Epithelial cell of esophagus (primary cell): ENCODE measurements around the gene APC.

Experiments used
- DNase-seq: peaks from one replicate; pipeline ENCODE4 v3.0.0; 2010; ENCODE audit warnings: low read depth
- H3K4me3 ChIP-seq: 2 replicates; pipeline ENCODE4 v1.5.1; 2011; ENCODE audit warnings: mild to moderate bottlenecking, low read length, control low read depth
- CTCF ChIP-seq: IDR thresholded peaks from 2 replicates; pipeline ENCODE4 v1.5.1; 2011; ENCODE audit warnings: low read depth, mild to moderate bottlenecking, low read length, control low read depth, inconsistent platforms; ENCODE audit not compliant: insufficient read depth; ENCODE audit errors: missing control alignments

Gene APC

GRCh38 chr5:112732131-112732530 is 5.6 kb upstream of the APC start:
- no peak overlapping the region for H3K4me3 ChIP-seq
- TF ChIP-seq CTCF, result no peak
- no peak for DNase-seq

GRCh38 chr5:112733586-112733985 is 4.1 kb upstream of the APC start:
- TF ChIP-seq CTCF, result no peak
- DNase-seq, result peak; percentile 11
- H3K4me3 ChIP-seq, result no peak overlapping the region

- H3K4me3 ChIP-seq, result no peak overlapping the region
- DNase-seq, result no peak
- no peak for TF ChIP-seq CTCF
These were observed 3.1 kb upstream of the APC start for GRCh38 chr5:112734597-112734996.

- H3K4me3 ChIP-seq, result no peak overlapping the region
- DNase-seq, result peak; percentile 8
- no peak for TF ChIP-seq CTCF
These were observed 2.0 kb upstream of the APC start for GRCh38 chr5:112735702-112736101.

- peak overlapping the region; percentile 86 for H3K4me3 ChIP-seq
- TF ChIP-seq CTCF, result no peak
- DNase-seq, result no peak
These were observed 619 bp upstream of the APC start for GRCh38 chr5:112737070-112737462.

- no peak for TF ChIP-seq CTCF
- no peak for DNase-seq
- peak overlapping the region; percentile 86 for H3K4me3 ChIP-seq
These were observed 491 bp downstream of the APC start for GRCh38 chr5:112738191-112738560.

- no peak for TF ChIP-seq CTCF
- DNase-seq, result no peak
- H3K4me3 ChIP-seq, result no peak overlapping the region
These were observed 4.7 kb downstream of the APC start for GRCh38 chr5:112742424-112742823.
